ENCODE data around the gene FGFR4. TPM values are rescaled to one million over a fixed set of nuclear protein-coding genes. Genes with fewer than 3 reads are reported as not detected.

Gene FGFR4
- total RNA-seq, 1 donor, result not detected

DNA sequence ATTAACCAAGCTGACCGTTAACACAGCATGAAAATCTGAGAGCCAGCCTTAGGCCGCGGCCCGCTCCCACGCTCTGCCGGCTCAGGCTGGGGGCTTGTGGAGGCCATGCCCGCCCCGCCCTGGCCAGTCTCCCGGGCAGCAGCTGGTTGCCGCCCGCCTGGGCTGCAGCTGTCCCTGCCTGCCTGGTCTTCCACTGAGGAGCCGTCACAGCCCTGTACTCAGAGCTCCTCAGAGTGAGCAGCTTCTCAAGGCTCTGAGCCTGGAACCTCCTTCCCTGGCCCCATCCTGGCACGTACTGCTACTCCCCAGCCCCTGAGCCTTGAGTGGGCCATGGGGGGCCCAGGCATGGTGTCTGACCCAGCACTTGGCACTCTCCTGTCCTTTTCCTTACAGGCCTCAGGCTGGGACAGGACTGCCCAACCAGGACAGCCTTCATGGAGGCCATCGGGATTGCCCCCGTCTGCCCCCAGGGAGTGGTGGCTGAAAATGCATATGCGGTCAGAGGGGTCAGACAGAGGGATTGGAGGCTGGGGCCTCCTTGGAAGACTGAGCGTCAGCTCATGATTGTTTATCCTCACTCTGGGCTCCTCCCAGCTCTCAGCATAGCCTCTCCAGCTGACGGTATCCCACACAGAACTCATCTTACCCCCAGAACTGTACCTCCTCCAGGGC lies 11.9 kb downstream of the FGFR4 start:
- no peak overlapping the region for H3K4me3 ChIP-seq (ENCODE audit: low read depth, low read length)
- no peak for DNase-seq (ENCODE audit: low read depth)
- TF ChIP-seq, protein P1, sequence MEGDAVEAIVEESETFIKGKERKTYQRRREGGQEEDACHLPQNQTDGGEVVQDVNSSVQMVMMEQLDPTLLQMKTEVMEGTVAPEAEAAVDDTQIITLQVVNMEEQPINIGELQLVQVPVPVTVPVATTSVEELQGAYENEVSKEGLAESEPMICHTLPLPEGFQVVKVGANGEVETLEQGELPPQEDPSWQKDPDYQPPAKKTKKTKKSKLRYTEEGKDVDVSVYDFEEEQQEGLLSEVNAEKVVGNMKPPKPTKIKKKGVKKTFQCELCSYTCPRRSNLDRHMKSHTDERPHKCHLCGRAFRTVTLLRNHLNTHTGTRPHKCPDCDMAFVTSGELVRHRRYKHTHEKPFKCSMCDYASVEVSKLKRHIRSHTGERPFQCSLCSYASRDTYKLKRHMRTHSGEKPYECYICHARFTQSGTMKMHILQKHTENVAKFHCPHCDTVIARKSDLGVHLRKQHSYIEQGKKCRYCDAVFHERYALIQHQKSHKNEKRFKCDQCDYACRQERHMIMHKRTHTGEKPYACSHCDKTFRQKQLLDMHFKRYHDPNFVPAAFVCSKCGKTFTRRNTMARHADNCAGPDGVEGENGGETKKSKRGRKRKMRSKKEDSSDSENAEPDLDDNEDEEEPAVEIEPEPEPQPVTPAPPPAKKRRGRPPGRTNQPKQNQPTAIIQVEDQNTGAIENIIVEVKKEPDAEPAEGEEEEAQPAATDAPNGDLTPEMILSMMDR (IDR thresholded peaks at IDR 0.05; ENCODE audit: insufficient read depth, low read length), result no peak

DNA sequence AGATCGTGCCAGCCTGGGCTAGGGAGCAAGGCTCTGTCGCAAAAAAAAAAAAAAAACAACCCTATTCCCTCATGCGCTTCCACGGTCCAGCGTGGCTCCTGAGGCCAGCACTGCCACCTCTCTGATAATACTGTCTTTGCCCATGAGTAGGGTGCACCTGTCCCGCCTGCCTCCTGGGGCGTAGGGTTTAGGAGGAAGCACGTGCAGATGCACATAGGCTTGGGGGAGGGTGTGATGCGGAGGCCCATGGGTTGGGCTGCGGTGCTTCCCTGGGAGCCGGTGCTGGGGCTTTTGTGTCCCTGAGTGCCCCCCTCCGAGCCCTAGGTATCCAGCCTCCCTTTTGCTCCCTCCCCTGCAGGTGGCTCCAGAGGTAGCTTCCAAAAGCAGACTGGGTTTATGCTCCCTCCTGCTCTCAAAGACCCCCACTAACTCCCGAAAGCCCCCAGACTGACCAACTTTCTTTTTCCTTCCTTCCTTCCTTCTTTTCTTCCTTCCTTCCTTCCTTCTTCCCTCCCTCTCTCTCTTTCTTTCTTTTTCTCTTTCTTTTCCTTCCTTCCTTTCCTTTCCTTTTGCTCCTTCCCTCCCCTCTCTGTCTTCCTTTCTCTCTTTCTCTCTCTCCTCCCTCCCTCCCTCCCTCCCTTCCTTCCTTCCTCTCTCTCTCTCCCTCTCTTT lies 12.8 kb downstream of the FGFR4 start:
- TF ChIP-seq, protein P1 (IDR thresholded peaks at IDR 0.05; ENCODE audit: insufficient read depth, low read length), result no peak
- H3K4me3 ChIP-seq (ENCODE audit: low read depth, low read length), result no peak overlapping the region
- no peak for DNase-seq (ENCODE audit: low read depth)

DNA sequence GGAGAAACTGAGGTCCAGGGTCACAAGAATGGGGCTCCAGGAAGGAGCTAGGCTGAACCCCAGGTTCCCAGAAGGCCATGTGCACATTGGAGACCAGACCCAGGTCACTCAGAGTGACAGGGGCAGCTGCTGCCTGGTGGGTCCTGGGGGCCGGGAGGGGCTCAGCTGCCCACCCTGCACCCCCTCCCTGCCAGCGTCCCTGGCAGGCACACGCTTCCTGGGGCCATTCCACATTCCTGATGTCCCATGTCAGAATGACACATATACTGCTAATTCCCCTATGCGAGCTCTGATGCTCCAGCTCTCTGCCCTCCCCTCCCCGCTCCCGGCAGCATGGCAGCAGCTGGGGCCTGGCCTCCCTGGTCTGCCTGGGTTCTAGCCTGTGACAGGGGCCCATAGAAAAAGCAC lies 14.0 kb downstream of the FGFR4 start:
- TF ChIP-seq, protein P1 (IDR thresholded peaks at IDR 0.05; ENCODE audit: insufficient read depth, low read length), result no peak
- DNase-seq (ENCODE audit: low read depth), result no peak
- H3K4me3 ChIP-seq (ENCODE audit: low read depth, low read length), result no peak overlapping the region

DNA sequence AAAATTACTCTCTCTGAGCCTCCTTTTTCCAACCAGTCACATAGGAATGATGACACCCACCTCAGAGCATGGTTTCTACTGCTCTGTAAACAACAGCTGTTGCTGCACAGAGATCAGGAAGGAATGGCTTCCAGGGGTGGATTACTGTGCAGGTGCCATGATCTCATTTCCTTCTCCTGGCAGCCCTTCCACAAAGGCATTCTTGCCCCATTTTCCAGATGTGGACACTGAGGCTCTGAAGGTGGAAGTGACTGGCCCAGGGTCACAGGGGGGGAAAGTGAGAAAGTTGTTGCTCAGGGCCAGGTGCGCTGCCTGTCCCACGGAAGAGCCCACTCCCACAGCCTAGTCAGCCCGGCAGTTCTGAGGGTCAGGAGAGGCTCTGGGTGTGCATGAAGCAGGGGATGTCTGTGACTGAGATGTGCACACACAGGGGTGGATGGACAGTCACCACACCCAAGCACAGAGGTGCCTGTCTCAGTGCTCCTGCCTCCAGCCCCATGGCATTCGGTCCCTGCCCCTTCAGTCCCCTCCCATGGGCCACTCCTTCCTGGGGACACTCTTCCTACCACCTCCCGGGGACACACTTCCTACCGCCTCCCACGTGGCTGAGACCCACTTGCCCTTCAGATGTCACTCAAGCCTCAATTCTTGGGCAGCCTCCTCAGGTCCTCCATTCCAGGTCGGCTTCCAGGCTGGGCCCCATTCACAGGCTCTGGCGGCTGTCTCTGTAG lies 17.0 kb downstream of the FGFR4 start:
- TF ChIP-seq, protein P1 (IDR thresholded peaks at IDR 0.05; ENCODE audit: insufficient read depth, low read length), result no peak
- DNase-seq (ENCODE audit: low read depth), result no peak

DNA sequence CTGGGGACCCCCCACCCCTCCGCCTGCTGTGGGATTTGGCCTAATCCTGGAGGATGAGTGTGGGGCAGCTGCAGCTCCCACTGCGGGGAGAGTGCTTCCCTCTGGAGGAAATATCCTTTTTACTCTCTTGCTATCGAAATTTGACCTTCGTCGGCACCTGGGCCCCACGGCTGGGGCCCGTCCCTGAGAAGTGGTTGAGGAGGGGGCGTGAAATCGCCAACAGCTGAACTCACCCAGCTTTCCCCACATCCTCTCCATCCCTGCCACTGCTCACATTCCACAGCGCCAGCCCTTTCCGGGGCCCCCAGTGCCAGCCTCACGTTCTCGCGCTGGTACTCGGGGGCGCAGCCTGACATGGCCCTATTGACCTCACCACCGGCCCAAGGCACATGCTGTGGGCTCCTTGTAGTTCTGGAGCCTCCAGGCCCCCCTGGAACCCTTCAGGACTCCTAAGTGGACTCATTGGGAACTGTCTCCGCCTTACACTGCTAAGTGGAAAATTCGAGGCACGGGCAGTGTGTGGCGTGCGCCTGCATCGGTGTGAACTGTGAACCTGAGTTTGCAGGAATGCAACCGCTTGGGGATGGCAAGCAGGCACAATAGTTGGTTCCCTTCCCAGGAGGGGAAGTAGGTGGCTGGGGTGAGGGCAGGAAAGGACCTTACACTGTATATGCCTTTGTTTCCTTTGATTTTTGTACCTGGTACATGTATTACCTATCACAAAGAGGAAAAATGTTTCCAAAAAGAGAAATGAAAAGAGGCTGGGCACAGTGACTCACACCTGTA lies 19.2 kb downstream of the FGFR4 start:
- no peak overlapping the region for H3K4me3 ChIP-seq (ENCODE audit: low read depth, low read length)
- TF ChIP-seq, protein P1 (IDR thresholded peaks at IDR 0.05; ENCODE audit: insufficient read depth, low read length), result no peak
- DNase-seq (ENCODE audit: low read depth), result no peak

More for the DNA sequence above, 17.0 kb downstream of the FGFR4 start:
- H3K4me3 ChIP-seq (ENCODE audit: low read depth, low read length), result no peak overlapping the region

DNA sequence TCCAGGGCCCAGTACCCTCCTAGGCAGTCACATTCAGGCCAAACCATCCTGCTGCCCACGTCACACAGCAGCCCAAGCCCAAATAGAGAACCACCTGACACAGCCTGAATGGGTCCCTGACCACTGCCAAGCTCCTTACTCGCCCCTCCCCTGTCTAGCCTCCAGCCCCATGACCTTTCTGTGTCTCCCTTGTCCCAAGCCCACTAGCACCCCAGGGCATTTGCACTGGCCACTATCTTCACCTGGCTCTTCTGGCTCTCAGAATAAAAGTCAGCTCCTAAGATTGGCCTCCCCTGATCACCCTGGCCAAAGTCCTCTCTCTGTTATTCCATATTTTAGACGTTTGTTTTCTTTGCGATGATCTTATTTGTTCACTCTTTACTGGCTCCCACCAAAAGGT lies 20.4 kb downstream of the FGFR4 start:
- DNase-seq (ENCODE audit: low read depth), result no peak
- H3K4me3 ChIP-seq (ENCODE audit: low read depth, low read length), result no peak overlapping the region
- TF ChIP-seq, protein P1 (IDR thresholded peaks at IDR 0.05; ENCODE audit: insufficient read depth, low read length), result no peak
